ENCODE measurements around the gene IGF2BP3. TPM values are rescaled to one million over a fixed set of nuclear protein-coding genes. Genes with fewer than 3 reads are reported as not detected.
"Not testable (repeated sequence)": the region's sequence is repeated elsewhere in the genome, so short reads cannot be mapped to it uniquely, and the experiment has no call there.

IGF2BP3 gene
- total RNA-seq, 4 donors from 2014 or later: 0.32 to 2.3 (median 1.4) TPM

GRCh38 chr7:23405240-23405618 lies 65.1 kb downstream of the IGF2BP3 start:
- ATAC-seq (ENCODE audit: low FRiP score) (no peak), DNase-seq (ENCODE audit: low spot score) (no peak)
- TF ChIP-seq CTCF (IDR thresholded peaks at IDR 0.05): no peak

- DNase-seq (ENCODE audit: low spot score) (no peak), ATAC-seq (ENCODE audit: low FRiP score) (no peak)
- TF ChIP-seq CTCF (IDR thresholded peaks at IDR 0.05): no peak
These were observed 65.6 kb downstream of the IGF2BP3 start for GRCh38 chr7:23404546-23405239.

GRCh38 chr7:23403970-23404369 lies 66.3 kb downstream of the IGF2BP3 start:
- ATAC-seq (ENCODE audit: low FRiP score) (no peak), DNase-seq (ENCODE audit: low spot score) (no peak)
- no peak for TF ChIP-seq CTCF (IDR thresholded peaks at IDR 0.05)

- not testable (repeated sequence) for DNase-seq (ENCODE audit: low spot score); ATAC-seq (ENCODE audit: low FRiP score)
These were observed 72.2 kb downstream of the IGF2BP3 start for GRCh38 chr7:23398090-23398489.

GRCh38 chr7:23397241-23397640 lies 73.0 kb downstream of the IGF2BP3 start:
- no peak for TF ChIP-seq CTCF (IDR thresholded peaks at IDR 0.05)
- ATAC-seq (ENCODE audit: low FRiP score) (no peak), DNase-seq (ENCODE audit: low spot score) (no peak)

GRCh38 chr7:23396222-23397015 lies 73.9 kb downstream of the IGF2BP3 start:
- TF ChIP-seq CTCF (IDR thresholded peaks at IDR 0.05): no peak
- ATAC-seq (ENCODE audit: low FRiP score) (no peak), DNase-seq (ENCODE audit: low spot score) (no peak)

- TF ChIP-seq CTCF (IDR thresholded peaks at IDR 0.05): no peak
- DNase-seq (ENCODE audit: low spot score): no peak
- no peak for ATAC-seq (ENCODE audit: low FRiP score)
These were observed 75.7 kb downstream of the IGF2BP3 start for GRCh38 chr7:23394488-23395171.
